ENCODE data around the gene PALLD.

DNA sequence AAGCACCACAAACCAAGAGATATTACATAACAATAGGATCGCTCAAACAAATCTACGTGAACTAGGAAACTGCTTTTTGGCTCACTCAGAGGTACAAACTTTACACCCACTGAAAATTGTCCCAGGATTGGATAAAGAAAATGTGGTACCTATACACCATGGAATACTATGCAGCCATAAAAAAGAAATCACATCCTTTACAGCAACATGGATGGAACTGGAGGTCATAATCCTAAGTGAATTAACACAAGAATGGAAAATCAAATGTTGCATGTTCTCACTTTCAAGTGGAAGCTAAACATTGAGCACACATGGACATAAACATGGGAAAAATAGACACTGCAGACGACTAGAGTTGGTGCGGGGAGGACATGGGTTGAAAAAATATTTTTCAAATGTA, 305.4 kb downstream of the PALLD start:
- TF ChIP-seq GATA2 (IDR thresholded peaks at IDR 0.05; ENCODE audit: low read depth, low read length) = no peak
- no peak for TF ChIP-seq GATA3 (IDR thresholded peaks at IDR 0.05; ENCODE audit: low read depth, low read length)
